ENCODE data around the gene CEACAM7.

CEACAM7 gene

GRCh38 chr19:41682437-41682836 lies 5.6 kb downstream of the CEACAM7 start:
- H3K36me3 ChIP-seq (ENCODE audit: control insufficient read depth in 2 of 2, insufficient read depth in 1 of 2, low read length in 2 of 2) = no peaks in the 10 kb centered on the region
- no peaks in the 10 kb centered on the region for H3K4me1 ChIP-seq (ENCODE audit: control insufficient read depth, insufficient read depth, low read length)
- ChIA-PET CTCF (interaction anchor here (0.6 to 2.6 kb wide), 10 partner anchors 8 to 268 kb away, joined by 3 to 15 read pairs (median 7); no protein-coding TSS in a partner anchor), POLR2A (no interaction called here)
- no peaks in the 10 kb centered on the region for H3K9me3 ChIP-seq (ENCODE audit: control insufficient read depth, insufficient read depth, low read depth, low read length)
- TF ChIP-seq ZNF169 (tag by site-specific recombination; IDR thresholded peaks at IDR 0.05) = no peak
- no peak overlapping the region for H3K27ac ChIP-seq (ENCODE audit: extremely low read depth, low read depth, low read length)
- H3K4me3 ChIP-seq (ENCODE audit: low read depth, low read length) = no peak overlapping the region

GRCh38 chr19:41671486-41671885 lies 16.6 kb downstream of the CEACAM7 start:
- Histone ChIP-seq H3K27ac (ENCODE audit: extremely low read depth, low read depth, low read length) (no peak overlapping the region), H3K9me3 (ENCODE audit: control insufficient read depth, insufficient read depth, low read depth, low read length) (peaks cover 6% of the 10 kb centered on the region), H3K4me1 (ENCODE audit: control insufficient read depth, insufficient read depth, low read length) (no peaks in the 10 kb centered on the region), H3K4me3 (ENCODE audit: low read depth, low read length) (no peak overlapping the region), H3K36me3 (ENCODE audit: control insufficient read depth in 2 of 2, insufficient read depth in 1 of 2, low read length in 2 of 2) (no peaks in the 10 kb centered on the region)
- TF ChIP-seq ZNF146 (tag by site-specific recombination; IDR thresholded peaks at IDR 0.05) = no peak
- TF ChIP-seq AEBP2 (tag by site-specific recombination; IDR thresholded peaks at IDR 0.05; ENCODE audit: borderline replicate concordance) = no peak
- TF ChIP-seq ZBTB48 (tag by site-specific recombination; IDR thresholded peaks at IDR 0.05) = no peak
- no peak for TF ChIP-seq FEZF1 (tag by site-specific recombination; IDR thresholded peaks at IDR 0.05)
- TF ChIP-seq ZNF169 (tag by site-specific recombination; IDR thresholded peaks at IDR 0.05) = no peak
- no peak for TF ChIP-seq ZNF521 (tag by site-specific recombination; IDR thresholded peaks at IDR 0.05)
- no peak for TF ChIP-seq ZNF623 (tag by site-specific recombination; IDR thresholded peaks at IDR 0.05)
- no peak for TF ChIP-seq PRDM1 (tag by site-specific recombination; IDR thresholded peaks at IDR 0.05)
- TF ChIP-seq TCF7L2 (IDR thresholded peaks at IDR 0.05; ENCODE audit: borderline replicate concordance, low read depth, low read length) = no peak
- TF ChIP-seq ZNF701 (tag by site-specific recombination; IDR thresholded peaks at IDR 0.05) = no peak
- no peak for TF ChIP-seq ZNF350 (tag by site-specific recombination; IDR thresholded peaks at IDR 0.05)
- no peak for TF ChIP-seq ZNF621 (tag by site-specific recombination; IDR thresholded peaks at IDR 0.05)
- TF ChIP-seq ZNF600 (tag by site-specific recombination; IDR thresholded peaks at IDR 0.05) = no peak
- TF ChIP-seq ZNF391 (tag by site-specific recombination; IDR thresholded peaks at IDR 0.05; ENCODE audit: borderline replicate concordance, low read depth) = no peak
- TF ChIP-seq ZNF416 (tag by site-specific recombination; IDR thresholded peaks at IDR 0.05) = no peak
- no peak for TF ChIP-seq ZNF776 (tag by site-specific recombination; IDR thresholded peaks at IDR 0.05; ENCODE audit: borderline replicate concordance)
- no peak for TF ChIP-seq ZEB2 (tag by site-specific recombination; IDR thresholded peaks at IDR 0.05)
- TF ChIP-seq ZNF768 (tag by site-specific recombination; IDR thresholded peaks at IDR 0.05) = no peak
- TF ChIP-seq ZBTB7A (tag by site-specific recombination; IDR thresholded peaks at IDR 0.05; ENCODE audit: low read depth) = no peak
- no peak for TF ChIP-seq SP3 (tag by site-specific recombination; IDR thresholded peaks at IDR 0.05)
- CTCF ChIA-PET = interaction anchor here (1.1 kb wide), 1 partner anchor 25 kb away, joined by 3 read pairs; no protein-coding TSS in a partner anchor
- POLR2A ChIA-PET = no interaction called here

- Histone ChIP-seq H3K36me3 (ENCODE audit: control insufficient read depth in 2 of 2, insufficient read depth in 1 of 2, low read length in 2 of 2) (no peaks in the 10 kb centered on the region), H3K4me1 (ENCODE audit: control insufficient read depth, insufficient read depth, low read length) (no peaks in the 10 kb centered on the region), H3K9me3 (ENCODE audit: control insufficient read depth, insufficient read depth, low read depth, low read length) (peaks cover 12% of the 10 kb centered on the region), H3K27ac (ENCODE audit: extremely low read depth, low read depth, low read length) (no peak overlapping the region), H3K4me3 (ENCODE audit: low read depth, low read length) (no peak overlapping the region)
- no peak for TF ChIP-seq ZNF324 (tag by site-specific recombination; IDR thresholded peaks at IDR 0.05)
- TF ChIP-seq ZSCAN16 (tag by site-specific recombination; IDR thresholded peaks at IDR 0.05) = no peak
- TF ChIP-seq ZBTB8A (tag by site-specific recombination; IDR thresholded peaks at IDR 0.05) = no peak
- no peak for TF ChIP-seq ZBTB11 (tag by site-specific recombination; conservative IDR thresholded peaks at IDR 0.05; ENCODE audit: low read depth)
- TF ChIP-seq ZNF394 (tag by site-specific recombination; IDR thresholded peaks at IDR 0.05; ENCODE audit: borderline replicate concordance) = no peak
- no peak for TF ChIP-seq ZNF121 (tag by site-specific recombination; IDR thresholded peaks at IDR 0.05)
- no peak for TF ChIP-seq BCL11A (tag by site-specific recombination; IDR thresholded peaks at IDR 0.05; ENCODE audit: low read depth)
- no peak for TF ChIP-seq KLF8 (tag by site-specific recombination; IDR thresholded peaks at IDR 0.05)
- TF ChIP-seq ZNF37A (tag by site-specific recombination; IDR thresholded peaks at IDR 0.05) = no peak
- TF ChIP-seq ZNF416 (tag by site-specific recombination; IDR thresholded peaks at IDR 0.05) = no peak
- ChIA-PET POLR2A (no interaction called here), CTCF (interaction anchor here (0.9 to 3.4 kb wide), 3 partner anchors 24 to 125 kb away, joined by 3 to 14 read pairs (median 4); no protein-coding TSS in a partner anchor)
Observed at GRCh38 chr19:41670755-41671154, 17.3 kb downstream of the CEACAM7 start.
